Brain microvascular endothelial cell (primary cell): ENCODE data around the gene ZNF785.

Experiments used
- DNase-seq: peaks from one replicate; pipeline ENCODE4 v3.0.0-alpha.2; 2020
- H3K27ac ChIP-seq: fragments of 250-450 bp; sonication (Bioruptor Pico); 2 replicates; pipeline ENCODE4 v1.5.1; 2020; ENCODE audit warnings: mild to moderate bottlenecking, moderate library complexity
- H3K27me3 ChIP-seq: fragments of 250-450 bp; sonication (Bioruptor Pico); replicated peaks from 2 replicates; pipeline ENCODE4 v1.5.1; 2020; ENCODE audit warnings: mild to moderate bottlenecking
- H3K36me3 ChIP-seq: fragments of 250-450 bp; sonication (Bioruptor Pico); replicated peaks from 2 replicates; pipeline ENCODE4 v1.5.1; 2020; ENCODE audit warnings: mild to moderate bottlenecking
- H3K4me3 ChIP-seq: 2 replicates; pipeline ENCODE4 v1.5.1; 2011; ENCODE audit warnings: low read depth, mild to moderate bottlenecking, control low read depth, low read length, moderate library complexity
- CTCF ChIP-seq: IDR thresholded peaks from 2 replicates; pipeline ENCODE4 v1.5.1; 2011; ENCODE audit warnings: low read depth, mild to moderate bottlenecking, moderate library complexity, low read length, control low read depth, inconsistent platforms; ENCODE audit errors: missing control alignments
- in situ Hi-C: cut with HindIII; loops from 2 replicates; pipeline ENCODE4 v1.10.0; 2017; ENCODE audit warnings: low sequenced_read_pairs, low pct_ligation_motif_present

Gene ZNF785

GRCh38 chr16:30557957-30558788 is 27.3 kb downstream of the ZNF785 start, which contains the start of gene ZNF764:
TSS of gene ZNF764 (minus strand) at chr16:30558374. CDS start at chr16:30558182, 192 bp downstream.
- peak within 1 kb of the TSS; percentile 79 for H3K4me3 ChIP-seq
- H3K36me3 ChIP-seq = peaks cover 7% of the 10 kb centered on the region
- in situ Hi-C loops = no loop called here
- no peaks in the 10 kb centered on the region for H3K27me3 ChIP-seq
- DNase-seq = peak; percentile 98
- no peak for TF ChIP-seq CTCF
- peak within 1 kb of the TSS; percentile 73 for H3K27ac ChIP-seq

GRCh38 chr16:30557707-30557956 is 27.9 kb downstream of the ZNF785 start:
- Histone ChIP-seq H3K4me3 (peak overlapping the region; percentile 79), H3K27me3 (no peaks in the 10 kb centered on the region), H3K36me3 (peaks cover 7% of the 10 kb centered on the region), H3K27ac (peak overlapping the region; percentile 73)
- in situ Hi-C loops = no loop called here
- no peak for TF ChIP-seq CTCF
- no peak for DNase-seq

- DNase-seq = no peak
Measured at GRCh38 chr16:30556125-30556473, 29.4 kb downstream of the ZNF785 start.

GRCh38 chr16:30555315-30556124 is 30.0 kb downstream of the ZNF785 start:
- no peak for DNase-seq
- Histone ChIP-seq H3K27ac (no peak overlapping the region), H3K36me3 (peaks cover 7% of the 10 kb centered on the region), H3K27me3 (no peaks in the 10 kb centered on the region), H3K4me3 (no peak overlapping the region)
- in situ Hi-C loops = no loop called here
- no peak for TF ChIP-seq CTCF

More at GRCh38 chr16:30556125-30556473, 29.4 kb downstream of the ZNF785 start:
- H3K4me3 ChIP-seq = no peak overlapping the region
- TF ChIP-seq CTCF = no peak
- in situ Hi-C loops = no loop called here
- H3K36me3 ChIP-seq = peaks cover 7% of the 10 kb centered on the region
- H3K27ac ChIP-seq = no peak overlapping the region
- H3K27me3 ChIP-seq = no peaks in the 10 kb centered on the region

- Histone ChIP-seq H3K27ac (no peak overlapping the region), H3K36me3 (peaks cover 7% of the 10 kb centered on the region), H3K27me3 (no peaks in the 10 kb centered on the region), H3K4me3 (no peak overlapping the region)
- DNase-seq = no peak
- in situ Hi-C loops = no loop called here
- no peak for TF ChIP-seq CTCF
Measured at GRCh38 chr16:30554557-30555314, 30.8 kb downstream of the ZNF785 start.
